Vagina (tissue), 2 donors: Measurements from ENCODE around the gene TRPM1. TPM values are rescaled to one million over a fixed set of nuclear protein-coding genes. Genes with fewer than 3 reads are reported as not detected.

Experiments used
- DNase-seq, 2 donors: peaks; one replicate each; pipeline ENCODE4 v3.0.0-alpha.2; 2017; ENCODE audit errors: extremely low spot score in 2 of 2
- H3K27ac ChIP-seq: fragments of 200-600 bp; sonication (generic); one replicate; pipeline ENCODE4 v1.5.1; 2019
- H3K27me3 ChIP-seq: fragments of 200-600 bp; sonication (generic); one replicate; pipeline ENCODE4 v1.5.1; 2019
- H3K36me3 ChIP-seq, 2 donors: fragments of 200-600 bp; sonication (generic); one replicate each; pipeline ENCODE4 v1.5.1; 2017 to 2019
- H3K4me1 ChIP-seq: fragments of 200-600 bp; sonication (generic); one replicate; pipeline ENCODE4 v1.5.1; 2019
- H3K4me3 ChIP-seq, 2 donors: fragments of 200-600 bp; sonication (generic); 1 replicate in 1 of 2; 2 replicates in 1 of 2; pipeline ENCODE4 v1.5.1; 2016 to 2019
- H3K9me3 ChIP-seq: fragments of 200-600 bp; sonication (generic); one replicate; pipeline ENCODE4 v1.5.1; 2019
- POLR2A ChIP-seq, 2 donors: fragments of 450-650 bp; IDR thresholded peaks; one replicate each; pipeline ENCODE4 v1.6.1; 2017; ENCODE audit warnings: antibody characterized with exemption in 2 of 2, mild to moderate bottlenecking in 2 of 2, moderate library complexity in 2 of 2
- POLR2AphosphoS5 ChIP-seq, 2 donors: sonication (generic); formaldehyde crosslinking; IDR thresholded peaks; one replicate each; pipeline ENCODE4 v1.9.0; 2017; ENCODE audit warnings: antibody characterized with exemption in 2 of 2, mild to moderate bottlenecking in 2 of 2, low read depth in 1 of 2; ENCODE audit not compliant: insufficient read depth in 1 of 2
- intact Hi-C: fragments of 100-400 bp; cut with DNase I; formaldehyde crosslinking; loops from one replicate; pipeline ENCODE4 v1.15.1; 2023
- total RNA-seq: library from RNA; depleted of rRNA; stranded (reverse); fragments of >200 nt; gene quantifications from one replicate; pipeline ENCODE4 v1.2.3, GENCODE V29; 2016
- TF ChIP-seq, protein P1 (sequence below), 3 experiments: fragments of 450-650 bp in 2 of 3; fragments of 200-600 bp in 1 of 3; sonication (generic) in 1 of 3; IDR thresholded peaks; one replicate each; pipeline ENCODE4 v1.5.1; 2017 to 2019; ENCODE audit warnings: antibody characterized with exemption in 3 of 3, mild to moderate bottlenecking in 2 of 3, moderate library complexity in 2 of 3

The TRPM1 gene
- total RNA-seq, 1 donor from 2014 or later, result not detected

- DNase-seq, result no peak
These were observed 38.6 kb downstream of the TRPM1 start for GRCh38 chr15:31062911-31063310.

GRCh38 chr15:31062310-31062847 is 39.1 kb downstream of the TRPM1 start:
- H3K4me1 ChIP-seq, result peaks cover 14% of the 10 kb centered on the region
- H3K27me3 ChIP-seq, result no peaks in the 10 kb centered on the region
- H3K9me3 ChIP-seq, result no peaks in the 10 kb centered on the region
- intact Hi-C loops, result no loop called here
- no peaks in the 10 kb centered on the region for H3K36me3 ChIP-seq
- TF ChIP-seq, protein P1, sequence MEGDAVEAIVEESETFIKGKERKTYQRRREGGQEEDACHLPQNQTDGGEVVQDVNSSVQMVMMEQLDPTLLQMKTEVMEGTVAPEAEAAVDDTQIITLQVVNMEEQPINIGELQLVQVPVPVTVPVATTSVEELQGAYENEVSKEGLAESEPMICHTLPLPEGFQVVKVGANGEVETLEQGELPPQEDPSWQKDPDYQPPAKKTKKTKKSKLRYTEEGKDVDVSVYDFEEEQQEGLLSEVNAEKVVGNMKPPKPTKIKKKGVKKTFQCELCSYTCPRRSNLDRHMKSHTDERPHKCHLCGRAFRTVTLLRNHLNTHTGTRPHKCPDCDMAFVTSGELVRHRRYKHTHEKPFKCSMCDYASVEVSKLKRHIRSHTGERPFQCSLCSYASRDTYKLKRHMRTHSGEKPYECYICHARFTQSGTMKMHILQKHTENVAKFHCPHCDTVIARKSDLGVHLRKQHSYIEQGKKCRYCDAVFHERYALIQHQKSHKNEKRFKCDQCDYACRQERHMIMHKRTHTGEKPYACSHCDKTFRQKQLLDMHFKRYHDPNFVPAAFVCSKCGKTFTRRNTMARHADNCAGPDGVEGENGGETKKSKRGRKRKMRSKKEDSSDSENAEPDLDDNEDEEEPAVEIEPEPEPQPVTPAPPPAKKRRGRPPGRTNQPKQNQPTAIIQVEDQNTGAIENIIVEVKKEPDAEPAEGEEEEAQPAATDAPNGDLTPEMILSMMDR (IDR thresholded peaks at IDR 0.05), result no peak
- TF ChIP-seq POLR2AphosphoS5 (IDR thresholded peaks at IDR 0.05; ENCODE audit: insufficient read depth in 1 of 2, low read depth in 1 of 2), result no peak
- no peak for TF ChIP-seq POLR2A (IDR thresholded peaks at IDR 0.05)
- DNase-seq, result no peak
- no peak overlapping the region for H3K4me3 ChIP-seq
- H3K27ac ChIP-seq, result no peak overlapping the region

More at GRCh38 chr15:31062911-31063310, 38.6 kb downstream of the TRPM1 start:
- TF ChIP-seq, protein P1 (IDR thresholded peaks at IDR 0.05), result no peak
- no peak for TF ChIP-seq POLR2A (IDR thresholded peaks at IDR 0.05)
- Histone ChIP-seq H3K4me1 (peaks cover 18% of the 10 kb centered on the region), H3K27me3 (no peaks in the 10 kb centered on the region), H3K36me3 (no peaks in the 10 kb centered on the region), H3K27ac (no peak overlapping the region), H3K9me3 (no peaks in the 10 kb centered on the region), H3K4me3 (no peak overlapping the region)
- intact Hi-C loops, result no loop called here

DNA sequence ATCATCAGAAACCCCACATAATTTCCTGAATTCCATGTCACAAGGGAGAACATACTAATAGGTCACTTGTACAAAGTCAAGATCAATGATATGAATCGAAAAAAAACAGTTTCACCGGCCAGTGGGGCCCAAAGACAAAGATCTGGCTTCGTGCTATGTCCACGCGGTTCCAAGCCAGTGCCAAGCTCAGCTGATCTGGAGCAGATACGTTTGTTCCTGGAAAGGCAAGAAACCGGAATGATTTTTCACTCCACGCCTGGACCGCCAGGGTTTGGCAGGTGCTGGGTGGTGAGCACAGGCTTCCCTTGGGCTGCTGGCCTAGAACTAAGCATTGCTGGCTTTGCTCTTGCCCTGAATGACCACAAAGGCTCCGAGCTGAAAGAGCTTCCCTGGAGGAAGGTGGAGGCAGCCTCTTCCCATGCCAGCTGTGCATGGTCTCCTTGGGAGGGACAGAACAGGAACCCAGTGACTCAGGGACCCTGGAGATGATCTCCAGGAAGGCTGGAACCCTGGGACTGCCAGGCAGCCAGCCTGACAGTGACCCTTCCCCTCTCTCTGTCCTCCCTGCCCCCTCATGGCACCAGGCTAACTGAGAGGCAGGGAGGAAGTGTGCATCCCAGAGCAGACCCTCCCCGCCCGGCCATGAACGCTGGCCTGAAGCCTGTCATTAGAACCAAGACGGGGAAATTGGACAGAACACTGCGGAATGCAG is 40.9 kb downstream of the TRPM1 start:
- Histone ChIP-seq H3K4me3 (no peak overlapping the region), H3K27me3 (no peaks in the 10 kb centered on the region), H3K36me3 (no peaks in the 10 kb centered on the region), H3K27ac (no peak overlapping the region), H3K9me3 (no peaks in the 10 kb centered on the region), H3K4me1 (peaks cover 14% of the 10 kb centered on the region)
- no peak for DNase-seq
- TF ChIP-seq, protein P1 (IDR thresholded peaks at IDR 0.05), result no peak
- no peak for TF ChIP-seq POLR2A (IDR thresholded peaks at IDR 0.05)
- TF ChIP-seq POLR2AphosphoS5 (IDR thresholded peaks at IDR 0.05; ENCODE audit: insufficient read depth in 1 of 2, low read depth in 1 of 2), result no peak
- intact Hi-C loops, result no loop called here

GRCh38 chr15:31058236-31058962 is 43.1 kb downstream of the TRPM1 start:
- H3K9me3 ChIP-seq, result no peaks in the 10 kb centered on the region
- peaks cover 14% of the 10 kb centered on the region for H3K4me1 ChIP-seq
- no peak overlapping the region for H3K27ac ChIP-seq
- no peak for DNase-seq
- no peaks in the 10 kb centered on the region for H3K27me3 ChIP-seq
- H3K4me3 ChIP-seq, result no peak overlapping the region
- intact Hi-C loops, result no loop called here
- no peak for TF ChIP-seq POLR2A (IDR thresholded peaks at IDR 0.05)
- no peak for TF ChIP-seq POLR2AphosphoS5 (IDR thresholded peaks at IDR 0.05; ENCODE audit: insufficient read depth in 1 of 2, low read depth in 1 of 2)
- TF ChIP-seq, protein P1 (IDR thresholded peaks at IDR 0.05), result no peak
- H3K36me3 ChIP-seq, result no peaks in the 10 kb centered on the region
